Left colon (tissue), 2 donors: ENCODE measurements around the gene IP6K3. TPM values are rescaled to one million over a fixed set of nuclear protein-coding genes. Genes with fewer than 3 reads are reported as not detected.

Experiments used
- ATAC-seq: fragments of 200-7000 bp; cut with Tn5 transposase; one replicate; pipeline ENCODE4 v1.9.1; 2020; ENCODE audit warnings: mild to moderate bottlenecking, moderate library complexity
- DNase-seq, 2 donors: peaks; one replicate each; pipeline ENCODE4 v3.0.0-alpha.2; 2020
- intact Hi-C, 2 donors: fragments of 100-400 bp; cut with DNase I in 1 of 2; cut with micrococcal nuclease in 1 of 2; formaldehyde crosslinking; loops; one replicate each; pipeline versions ENCODE4 v1.11.2 to v1.14.0; 2022; cut with DNase I, micrococcal nuclease
- total RNA-seq, 2 donors: library from RNA; stranded (reverse); fragmentation: NEBNext Ultra II Directional; extraction: Animal tissue kit (Norgen Biotek cat#: 25700); gene quantifications; one replicate each; pipeline ENCODE4 v1.2.1, GENCODE V29; 2021
- donor health status: DM: no; HTN: no; CAD: no.
- donor health status: DM: yes; HTN: yes; CAD: no.

The IP6K3 gene
- total RNA-seq, 2 donors from 2014 or later = 0.45 to 2.4 TPM

DNA sequence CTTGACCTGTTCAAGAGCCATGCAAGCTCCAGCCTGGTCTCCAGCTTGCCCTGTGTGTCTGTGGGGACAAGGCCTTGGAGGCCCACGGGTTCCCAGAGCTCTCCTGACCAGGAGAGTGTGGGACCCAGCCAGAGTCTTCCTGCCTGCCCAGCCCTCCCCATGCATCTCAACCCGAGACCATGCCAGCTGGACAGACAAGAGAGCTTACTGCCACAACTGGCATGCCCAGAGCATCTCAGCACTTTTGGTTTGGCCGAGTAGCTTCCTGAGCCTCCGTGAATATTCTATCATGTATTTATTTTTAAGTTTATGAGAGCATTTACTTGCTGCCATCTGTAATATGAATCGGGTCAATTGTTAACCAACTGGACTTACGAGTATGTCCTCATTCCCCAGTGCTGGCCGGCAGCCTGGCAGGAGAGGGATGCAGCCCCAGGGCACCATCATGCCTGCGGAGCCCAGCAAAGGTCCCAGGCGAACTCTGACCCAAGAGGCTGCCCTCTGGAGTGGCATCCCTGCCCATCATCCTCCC is 14.9 kb downstream of the IP6K3 start:
- peak; percentile 49 for ATAC-seq
- intact Hi-C loops = no loop called here
- no peak for DNase-seq

DNA sequence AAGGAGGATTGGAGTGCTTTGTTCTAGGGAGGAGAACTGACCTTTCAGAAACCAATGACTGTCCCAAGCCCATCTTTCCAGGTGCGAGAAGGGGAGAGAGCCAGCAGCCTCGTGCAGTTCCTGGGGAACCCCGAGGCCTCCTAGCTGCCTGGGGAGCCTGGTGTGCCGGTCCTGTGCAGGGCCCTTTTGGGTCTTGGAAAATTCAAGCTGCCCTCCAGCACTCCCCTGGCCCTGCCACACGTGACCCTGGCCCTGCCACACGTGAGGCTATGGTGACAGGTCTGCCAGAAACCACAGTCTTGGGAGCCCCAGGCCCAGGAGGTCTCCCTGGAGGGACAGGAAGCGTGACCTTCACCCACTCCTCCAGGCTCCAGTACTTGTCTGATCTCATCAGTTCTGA is 15.7 kb downstream of the IP6K3 start:
- intact Hi-C loops = no loop called here
- no peak for DNase-seq
- ATAC-seq = no peak

DNA sequence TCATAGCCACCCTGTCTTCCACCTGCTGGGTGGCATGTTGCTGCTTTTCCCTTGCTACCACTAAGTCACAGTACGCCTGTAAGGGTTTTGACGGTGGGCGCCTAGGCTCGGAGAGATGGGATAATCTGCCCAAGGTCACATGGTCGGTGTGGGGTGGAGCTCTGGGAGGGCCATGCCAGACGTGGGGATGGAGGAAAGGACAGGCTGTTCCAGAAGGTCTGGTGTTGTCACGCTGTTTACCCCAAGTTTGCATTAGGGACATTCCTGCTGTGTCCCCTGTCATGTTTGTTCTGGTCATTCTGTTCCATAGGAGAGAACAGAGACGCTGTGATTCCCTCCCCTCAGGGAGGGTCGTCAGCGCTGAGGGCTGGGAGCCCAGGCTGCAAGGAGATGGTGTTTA is 16.1 kb downstream of the IP6K3 start:
- intact Hi-C loops = no loop called here
- no peak for ATAC-seq
- no peak for DNase-seq

DNA sequence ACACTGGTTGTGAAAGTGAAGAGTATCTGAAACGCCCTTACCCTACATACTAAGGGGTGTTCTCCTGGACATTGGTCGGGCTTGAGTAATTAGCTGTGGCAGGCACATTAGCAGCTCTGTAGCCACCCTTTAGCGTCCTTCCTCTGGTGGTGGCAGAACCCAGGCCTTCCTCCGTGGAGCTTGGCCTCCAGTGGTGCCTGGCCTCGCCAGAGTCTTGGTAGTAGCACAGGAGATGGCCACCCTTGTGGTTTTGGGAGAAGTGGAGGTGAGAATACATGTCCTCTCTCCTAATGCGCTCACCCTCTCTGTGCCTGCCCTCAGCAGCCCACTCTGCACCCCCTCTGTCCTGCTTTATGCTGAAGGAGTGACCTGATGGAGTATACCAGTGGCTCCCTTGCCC is 17.6 kb downstream of the IP6K3 start:
- ATAC-seq (no peak), DNase-seq (no peak)
- intact Hi-C loops = no loop called here

DNA sequence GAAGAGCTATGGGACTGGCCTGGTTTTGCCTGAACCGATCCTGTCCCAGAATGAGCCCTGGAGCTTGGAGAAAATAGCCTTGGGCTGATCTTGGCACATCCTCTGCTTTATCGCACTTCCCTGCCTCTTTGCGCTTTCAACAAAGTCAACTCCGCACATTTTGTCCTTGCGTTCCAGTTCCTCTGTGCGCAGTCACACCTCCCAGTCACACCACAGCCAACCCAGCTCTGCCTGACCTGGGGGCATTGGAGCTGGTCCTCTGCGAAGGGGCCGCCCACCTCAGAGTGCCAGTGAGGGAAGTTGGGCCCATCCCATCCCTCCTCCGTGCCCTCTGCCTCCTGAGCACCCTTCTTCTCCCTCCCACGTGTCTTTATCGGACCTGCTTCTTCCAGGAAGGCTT is 18.3 kb downstream of the IP6K3 start:
- no peak for ATAC-seq
- intact Hi-C loops = no loop called here
- DNase-seq = no peak

DNA sequence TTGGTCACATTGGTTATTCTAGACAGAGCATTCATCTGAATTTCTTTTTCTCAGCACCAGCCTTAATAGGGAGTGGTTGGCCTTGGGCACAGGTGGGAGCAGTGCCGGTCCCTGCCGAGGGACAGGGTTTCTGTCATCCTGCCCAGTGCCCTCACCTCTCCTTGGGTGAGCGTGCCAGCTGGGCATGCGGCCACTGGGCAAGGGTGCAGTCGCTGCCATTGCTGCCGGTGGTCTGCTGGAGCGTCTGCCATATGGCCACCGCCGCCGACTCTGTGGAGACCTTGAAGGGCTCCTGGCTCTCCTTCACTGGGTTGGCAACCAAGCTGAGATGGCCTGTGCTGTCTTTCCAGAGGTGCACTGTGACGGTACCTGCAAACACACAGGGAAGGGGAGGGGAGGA is 18.8 kb downstream of the IP6K3 start:
- no peak for DNase-seq
- ATAC-seq = no peak
- intact Hi-C loops = no loop called here

DNA sequence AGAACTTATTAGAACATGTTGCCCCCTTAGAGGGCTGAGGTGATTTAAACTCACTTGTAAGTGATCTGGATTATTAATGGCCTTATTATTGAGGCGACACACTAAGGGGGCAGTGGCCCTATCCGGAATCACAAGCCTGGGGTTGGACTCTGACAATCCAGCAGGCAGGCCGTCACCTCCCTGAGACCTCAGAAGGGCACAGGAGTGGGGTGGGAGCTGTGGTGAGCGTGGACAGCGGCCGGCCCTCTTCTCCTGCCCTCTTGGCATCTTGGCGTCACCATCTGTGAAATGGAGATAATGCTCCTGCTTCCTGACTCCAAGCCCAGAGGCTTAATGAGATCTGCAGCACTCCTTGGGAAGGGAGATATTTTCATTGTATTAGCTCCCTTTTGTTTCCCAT is 19.6 kb downstream of the IP6K3 start:
- ATAC-seq (no peak), DNase-seq (no peak)
- intact Hi-C loops = no loop called here

DNA sequence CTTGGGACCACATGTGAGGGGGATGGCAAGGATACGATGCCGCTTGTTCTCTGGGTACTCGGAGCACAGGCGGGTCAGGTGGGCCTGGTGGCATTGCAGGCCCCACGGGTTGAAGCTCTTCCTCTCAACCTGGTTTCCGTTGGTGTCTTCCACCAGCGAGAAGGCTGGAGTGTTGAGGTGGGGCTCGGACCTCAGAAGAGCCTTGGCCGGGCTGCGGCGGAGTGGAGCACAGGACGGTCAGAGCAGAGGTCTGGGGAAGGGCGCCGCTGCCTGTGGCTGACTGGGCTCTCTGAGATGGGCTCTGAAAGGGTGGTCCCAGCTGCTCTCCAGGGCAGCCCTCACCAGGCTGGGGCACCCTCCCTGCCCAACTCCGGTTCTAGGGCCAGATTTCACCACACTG is 20.0 kb downstream of the IP6K3 start:
- intact Hi-C loops = no loop called here
- ATAC-seq (no peak), DNase-seq (no peak)

DNA sequence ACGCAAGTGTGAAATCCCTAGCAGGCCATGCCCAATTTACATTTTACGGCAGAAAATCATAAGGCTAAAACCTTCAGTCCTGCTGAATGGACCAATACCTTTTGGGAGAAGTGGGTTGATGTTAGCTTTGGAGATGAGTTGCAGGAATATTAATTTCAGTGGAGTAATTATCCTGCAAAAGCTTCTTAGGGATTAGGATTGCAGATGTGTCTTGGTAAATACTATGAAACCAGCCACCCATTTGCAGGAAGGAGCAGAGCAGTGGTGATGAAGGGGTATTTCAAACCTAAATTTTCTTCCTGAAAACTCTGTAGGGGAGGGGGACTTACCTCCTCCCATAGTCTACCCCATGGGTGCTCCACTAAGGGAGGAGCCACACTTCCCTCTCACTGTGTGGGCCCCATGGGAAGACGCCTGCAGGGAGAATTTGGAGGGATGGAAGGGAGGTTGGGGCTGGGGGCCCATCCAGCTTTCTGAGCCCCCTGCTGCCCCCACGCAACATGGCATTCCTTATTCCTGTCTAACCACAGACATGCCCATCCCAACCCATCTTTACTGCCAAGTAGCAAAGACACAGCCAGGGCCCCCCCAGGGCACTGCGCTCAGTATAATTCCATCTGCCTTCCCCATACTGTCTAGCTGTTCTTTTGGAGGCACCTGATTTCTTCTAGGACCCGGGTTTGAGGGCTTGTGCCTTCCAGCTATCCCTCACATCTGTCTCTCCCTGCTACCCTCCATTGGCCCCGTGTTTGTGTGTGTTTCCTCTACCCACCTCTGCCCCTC is 20.6 kb downstream of the IP6K3 start:
- intact Hi-C loops = no loop called here
- ATAC-seq = no peak
- DNase-seq = no peak

DNA sequence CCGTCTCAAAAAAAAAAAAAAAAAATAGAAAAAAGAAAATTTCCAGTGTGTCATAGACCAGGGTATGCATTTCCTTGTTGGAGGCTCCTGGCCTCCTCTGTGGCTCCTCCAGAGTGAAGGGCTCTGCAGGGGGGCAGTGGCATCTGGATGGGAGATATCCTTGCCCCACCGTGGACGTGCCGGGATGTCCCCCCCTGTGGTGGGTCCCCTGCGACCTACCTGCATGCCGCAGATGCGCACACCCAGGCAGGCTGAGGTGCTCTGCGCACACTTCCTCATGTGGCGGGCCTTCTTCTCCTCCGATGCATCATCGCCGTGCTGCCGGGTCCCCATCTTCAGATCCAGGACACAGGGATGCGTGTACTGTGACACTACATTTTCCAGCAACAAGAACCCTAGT is 21.5 kb downstream of the IP6K3 start:
- intact Hi-C loops = no loop called here
- ATAC-seq (no peak), DNase-seq (no peak)

DNA sequence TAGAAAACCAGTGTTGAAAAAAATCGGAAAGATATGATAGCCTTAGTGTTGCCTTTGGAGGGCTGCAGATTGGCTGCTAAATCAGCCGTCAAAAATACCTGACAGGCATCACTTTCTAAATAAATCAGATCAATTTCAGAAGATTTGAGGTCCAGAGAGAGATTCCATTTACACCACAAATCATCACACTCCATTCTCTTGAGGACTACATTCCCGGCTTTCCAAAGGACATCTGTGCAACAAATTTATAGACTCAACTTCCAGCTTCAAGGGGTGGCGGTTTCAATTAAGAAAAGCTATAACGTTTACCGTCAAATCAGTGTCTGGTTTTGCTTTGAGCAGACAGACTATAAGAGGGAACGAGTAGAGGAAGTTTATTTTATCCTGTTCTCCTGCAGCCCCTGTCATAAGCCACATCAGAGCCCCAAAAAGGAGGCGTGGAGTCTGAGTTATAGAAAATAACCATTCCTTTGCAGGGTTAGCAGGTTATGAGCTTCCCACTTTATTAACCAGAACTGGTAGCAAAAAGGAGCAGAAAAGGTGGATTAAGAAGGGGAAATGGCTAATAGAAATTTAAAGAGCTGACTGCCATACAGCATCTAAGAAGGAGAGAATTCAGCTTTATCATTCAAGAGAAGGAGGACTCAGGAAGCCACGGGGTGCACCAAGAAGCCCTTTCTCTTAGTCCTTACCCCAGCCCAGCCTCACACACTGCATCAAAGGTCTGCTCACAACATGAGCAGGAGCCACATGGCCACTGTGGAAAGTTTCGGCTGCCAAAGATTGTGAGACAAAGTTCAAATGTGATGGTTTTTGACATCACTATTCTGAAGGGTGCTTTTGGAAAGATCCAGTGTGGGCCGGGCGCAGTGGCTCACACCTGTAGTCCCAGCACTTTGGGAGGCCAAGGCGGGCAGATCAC is 22.3 kb downstream of the IP6K3 start:
- intact Hi-C loops = no loop called here
- ATAC-seq = no peak

DNA sequence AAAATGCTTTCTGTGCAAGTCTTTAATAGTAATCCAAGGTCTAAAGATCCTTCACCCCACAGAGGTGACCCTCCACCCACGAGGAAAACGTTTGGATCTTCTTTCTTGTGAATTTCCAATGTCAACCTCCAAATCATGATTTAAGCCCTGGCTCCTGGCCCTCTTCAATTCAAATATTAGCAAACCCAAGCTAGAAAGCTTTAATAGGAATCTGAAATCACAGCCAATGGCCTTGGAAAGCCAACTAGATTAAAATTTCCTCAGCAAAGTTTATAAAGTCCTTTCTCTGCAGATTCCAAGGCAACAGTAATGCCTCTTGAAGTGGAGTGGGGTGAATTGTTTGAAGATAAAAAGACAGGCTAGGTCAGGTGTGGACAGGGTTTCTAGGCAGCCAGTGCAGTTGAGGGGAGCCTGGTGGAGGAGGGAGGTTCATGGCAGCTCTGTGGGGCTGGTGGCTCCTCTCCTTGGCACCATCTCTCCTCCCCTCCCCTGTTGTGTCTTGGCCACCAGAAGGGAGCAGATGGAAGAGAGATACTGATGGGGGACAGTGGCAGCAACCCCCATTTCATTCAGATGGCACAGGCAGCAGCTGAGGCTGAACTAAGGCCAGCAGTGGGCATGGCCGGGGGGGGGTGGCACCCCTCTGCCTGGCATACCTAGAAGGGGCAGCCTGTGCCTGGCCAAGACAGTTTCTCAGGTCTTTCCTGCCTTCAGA is 23.2 kb downstream of the IP6K3 start:
- no peak for ATAC-seq

More for the DNA sequence above, 22.3 kb downstream of the IP6K3 start:
- no peak for DNase-seq

DNA sequence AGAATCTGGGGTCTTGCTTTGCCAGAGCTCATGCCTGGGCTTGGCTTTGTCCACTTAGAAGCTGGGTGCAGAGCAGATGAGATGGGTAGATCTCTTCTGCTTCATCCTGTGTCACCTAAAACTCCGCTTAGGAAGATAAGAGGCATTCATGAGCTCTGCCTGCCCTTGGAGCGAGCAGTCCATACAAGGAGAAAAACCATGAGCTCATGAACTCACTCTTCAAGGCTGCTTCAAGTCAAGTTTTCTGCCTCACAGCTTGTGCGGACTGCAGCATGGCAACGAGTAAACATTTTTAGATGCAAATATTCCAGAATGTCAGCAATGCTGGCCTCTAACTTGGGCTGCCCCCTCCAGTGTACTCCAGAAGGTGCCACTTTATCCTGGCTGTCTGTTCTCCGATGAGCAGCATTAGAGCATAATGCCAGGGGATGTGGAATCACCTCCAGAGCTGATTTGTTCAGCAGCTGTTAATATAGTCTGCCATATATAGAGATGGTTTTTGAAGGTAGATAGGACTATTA is 24.5 kb downstream of the IP6K3 start:
- intact Hi-C loops = no loop called here
- no peak for DNase-seq
- ATAC-seq = no peak

More for the DNA sequence above, 23.2 kb downstream of the IP6K3 start:
- intact Hi-C loops = no loop called here
- no peak for DNase-seq

DNA sequence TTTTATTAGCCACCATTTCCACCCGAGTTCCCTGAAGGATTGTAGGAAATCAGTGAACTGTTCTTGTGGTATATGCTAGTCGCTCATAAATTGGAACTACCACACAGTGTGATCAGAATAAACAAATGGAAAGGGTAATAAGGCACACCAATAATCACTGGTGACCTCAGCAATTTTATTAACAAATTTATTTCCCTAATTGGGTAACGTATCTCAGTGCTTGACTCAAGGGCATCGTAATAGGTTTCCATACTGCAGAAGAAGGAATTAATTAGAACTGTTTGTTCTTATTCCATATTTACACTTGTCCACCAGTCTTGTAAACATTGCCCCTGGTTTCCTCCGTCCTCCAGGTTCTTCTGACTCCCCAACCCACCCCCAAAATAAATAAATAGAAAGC is 25.2 kb downstream of the IP6K3 start:
- ATAC-seq (no peak), DNase-seq (no peak)
- intact Hi-C loops = no loop called here

DNA sequence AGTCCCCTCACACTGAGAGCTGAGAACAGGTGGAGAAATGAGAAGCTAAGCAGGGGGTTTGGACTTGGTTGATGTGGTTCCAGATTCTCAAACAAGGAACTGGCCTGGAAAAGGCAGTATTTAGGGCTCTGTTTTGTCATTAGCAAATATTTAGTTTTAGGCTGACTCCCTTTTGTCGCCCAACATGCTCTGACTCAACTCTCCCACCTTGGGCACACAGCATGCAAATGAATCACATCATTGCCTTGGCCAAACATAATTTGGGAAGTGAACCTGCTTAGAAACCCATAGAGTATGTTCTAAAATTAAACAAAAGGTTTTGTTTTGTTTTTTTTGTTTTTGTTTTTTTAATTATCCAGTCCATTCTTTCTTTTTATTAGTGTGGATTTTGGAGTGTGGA is 25.7 kb downstream of the IP6K3 start:
- ATAC-seq = no peak
- intact Hi-C loops = no loop called here
- no peak for DNase-seq

DNA sequence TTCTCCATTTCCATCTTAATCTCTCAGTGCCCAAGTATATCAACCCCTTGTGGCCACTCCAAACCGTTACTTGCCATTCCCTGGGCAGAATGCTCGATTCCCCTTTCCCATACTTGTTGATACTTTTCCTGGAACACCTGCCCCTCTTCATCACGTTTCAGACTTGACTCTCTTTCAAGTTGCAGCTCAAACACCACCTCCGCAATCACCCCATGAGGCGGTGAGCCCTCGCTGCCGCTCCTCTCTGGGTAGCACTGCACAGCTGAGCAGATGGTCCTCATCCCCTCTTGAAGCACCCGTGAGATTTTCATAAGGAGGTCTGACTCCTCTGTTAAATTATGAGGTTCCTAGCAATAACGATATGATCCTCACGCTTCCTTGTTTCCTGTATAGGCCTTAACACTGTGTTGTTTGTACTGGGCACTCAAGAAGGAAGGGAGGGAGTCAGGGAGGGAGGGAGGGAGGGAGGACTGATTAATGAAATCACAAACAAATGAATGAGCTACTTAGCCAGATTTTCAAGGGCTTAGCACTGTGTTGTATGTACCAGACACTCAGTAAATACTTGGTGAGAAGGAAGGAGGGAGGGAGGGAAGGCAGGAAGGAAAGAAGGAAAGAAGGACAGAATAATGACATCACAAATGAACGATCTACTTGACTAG is 27.2 kb downstream of the IP6K3 start:
- no peak for ATAC-seq
- DNase-seq = no peak
- intact Hi-C loops = no loop called here

DNA sequence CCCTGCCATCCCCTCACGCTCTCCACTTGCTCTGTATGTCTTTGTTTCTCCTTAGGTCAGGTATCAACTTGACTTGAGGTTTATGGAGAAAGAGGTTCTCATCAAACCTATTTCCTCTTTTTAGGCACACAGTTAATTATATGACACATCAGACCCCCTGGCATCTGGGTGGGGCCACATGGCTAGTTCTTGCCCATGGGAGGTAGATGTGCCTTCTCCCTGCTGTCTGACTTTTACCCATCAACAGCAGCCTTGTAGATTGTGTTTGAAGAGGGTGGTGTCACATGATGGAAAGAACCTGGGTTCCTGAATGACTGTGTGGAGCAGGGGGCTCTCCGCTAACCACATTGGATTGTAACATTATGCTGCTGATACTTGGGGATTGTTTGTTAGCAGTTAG is 28.0 kb downstream of the IP6K3 start:
- no peak for ATAC-seq
- no peak for DNase-seq

DNA sequence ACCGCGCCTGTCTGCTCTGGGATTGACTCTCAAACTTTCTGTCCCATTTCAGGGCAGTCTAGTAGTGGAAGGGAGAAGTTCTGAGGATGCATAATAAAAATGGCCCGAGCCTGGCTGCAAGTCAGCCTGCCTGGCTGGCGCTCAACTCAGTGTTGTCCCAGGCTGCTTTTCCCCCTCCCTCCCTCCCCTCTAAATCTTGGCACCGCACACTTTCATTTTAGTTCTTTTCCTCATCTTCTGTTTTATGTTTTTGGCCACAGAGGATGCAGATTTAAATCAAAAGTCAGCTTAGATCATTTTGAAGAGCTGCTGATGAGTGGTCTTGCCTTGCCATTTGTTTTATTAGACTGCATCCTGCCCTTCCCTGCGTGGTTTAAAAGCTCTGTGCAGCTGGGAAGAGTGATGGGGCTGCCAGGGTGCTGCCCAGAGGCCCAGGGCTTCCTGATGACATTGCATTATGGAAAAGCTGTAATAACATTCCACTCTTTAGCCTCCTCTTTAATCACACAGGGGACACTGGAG is 28.7 kb downstream of the IP6K3 start:
- DNase-seq (no peak), ATAC-seq (no peak)
- intact Hi-C loops = no loop called here

More for the DNA sequence above, 28.0 kb downstream of the IP6K3 start:
- intact Hi-C loops = no loop called here
